NCI-H524 (cell line): Measurements from ENCODE around the gene CPTP.
"Not testable (repeated sequence)": the region's sequence is repeated elsewhere in the genome, so short reads cannot be mapped to it uniquely, and the experiment has no call there.

Experiments
- DNase-seq, 2 experiments: peaks; one replicate each; lab custom pipeline; 2025; lab: John Stamatoyannopoulos, UW

Gene CPTP

DNA sequence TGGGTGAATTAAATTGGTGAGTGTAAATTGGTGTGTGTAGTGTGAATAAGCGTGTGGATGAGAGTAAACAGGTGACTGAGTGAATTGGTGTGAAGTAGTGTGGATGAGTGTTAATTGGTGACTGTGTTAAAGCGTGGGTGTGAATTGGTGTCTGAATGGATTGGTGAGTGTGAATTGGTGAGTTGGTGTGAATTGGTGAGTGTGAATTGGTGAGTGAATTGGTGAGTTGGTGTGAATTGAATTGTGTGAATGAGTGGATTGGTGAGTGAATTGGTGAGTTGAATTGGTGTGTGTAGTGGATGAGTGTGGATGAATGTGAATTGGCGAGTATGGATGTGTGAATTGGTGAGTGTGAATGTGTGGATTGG is 42.1 kb downstream of the CPTP start:
- DNase-seq, result no peak

DNA sequence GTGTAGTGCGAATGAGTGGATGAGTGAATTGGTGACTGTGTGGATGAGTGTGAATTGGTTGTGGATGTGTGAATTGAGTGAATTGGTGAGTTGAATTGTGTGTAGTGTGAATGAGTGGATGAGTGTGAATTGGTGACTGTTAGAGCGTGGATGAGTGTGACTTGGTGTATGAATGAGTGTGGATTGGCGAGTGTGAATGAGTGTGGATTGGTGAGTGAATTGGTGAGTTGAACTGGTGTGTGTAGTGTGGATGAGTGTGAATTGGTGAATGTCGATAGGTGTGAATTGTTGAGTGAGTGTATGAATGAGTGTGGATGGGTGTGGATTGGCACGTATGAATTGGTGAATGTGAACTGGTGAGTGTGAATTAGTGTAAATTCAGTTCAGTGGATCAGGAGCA is 42.7 kb downstream of the CPTP start:
- DNase-seq, result no peak

DNA sequence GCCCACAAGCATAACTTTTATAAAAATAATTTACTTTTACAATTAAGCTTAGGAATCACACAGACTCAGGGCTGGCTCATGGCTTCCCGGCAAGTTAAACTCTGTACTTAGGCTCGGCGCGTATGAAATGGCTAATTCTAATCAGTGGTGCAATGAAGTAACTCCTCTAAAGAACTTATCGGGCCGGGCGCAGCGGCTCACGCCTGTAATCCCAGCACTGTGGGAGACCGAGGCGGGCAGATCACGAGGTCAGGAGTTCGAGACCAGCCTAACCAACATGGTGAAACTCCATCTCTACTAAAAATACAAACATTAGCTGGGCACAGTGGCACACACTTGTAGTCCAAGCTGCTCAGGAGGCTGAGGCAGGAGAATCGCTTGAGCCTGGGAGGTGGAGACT is 45.5 kb downstream of the CPTP start:
- DNase-seq, result not testable (repeated sequence)

DNA sequence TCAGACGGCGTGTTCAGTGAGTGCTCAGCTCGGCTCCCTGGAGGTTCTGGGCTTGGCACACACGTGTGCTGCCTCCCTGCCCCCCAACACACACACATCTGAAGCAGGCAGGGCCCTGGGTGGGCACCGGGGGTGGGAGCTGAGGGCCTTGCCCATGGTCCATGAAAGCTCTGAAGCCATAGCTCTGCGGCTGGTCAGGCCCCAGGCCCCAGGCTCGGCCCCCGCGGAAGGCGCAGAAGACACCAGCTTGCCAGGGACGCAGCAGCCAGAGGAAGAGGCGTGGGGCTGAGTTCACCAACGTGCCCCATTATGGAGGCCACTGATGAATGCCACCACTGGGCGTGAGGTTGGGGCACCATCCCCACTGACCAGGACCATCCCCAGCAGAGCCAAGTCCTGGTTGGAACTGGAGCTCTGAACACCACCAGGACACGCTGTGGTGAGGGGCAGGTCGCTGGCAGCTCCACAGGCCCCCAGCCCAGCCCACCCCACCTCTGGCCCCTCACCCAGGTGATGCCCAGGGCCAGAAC is 46.2 kb downstream of the CPTP start:
- DNase-seq, result no peak

GRCh38 chr1:1371364-1371745 is 46.8 kb downstream of the CPTP start:
- no peak for DNase-seq

DNA sequence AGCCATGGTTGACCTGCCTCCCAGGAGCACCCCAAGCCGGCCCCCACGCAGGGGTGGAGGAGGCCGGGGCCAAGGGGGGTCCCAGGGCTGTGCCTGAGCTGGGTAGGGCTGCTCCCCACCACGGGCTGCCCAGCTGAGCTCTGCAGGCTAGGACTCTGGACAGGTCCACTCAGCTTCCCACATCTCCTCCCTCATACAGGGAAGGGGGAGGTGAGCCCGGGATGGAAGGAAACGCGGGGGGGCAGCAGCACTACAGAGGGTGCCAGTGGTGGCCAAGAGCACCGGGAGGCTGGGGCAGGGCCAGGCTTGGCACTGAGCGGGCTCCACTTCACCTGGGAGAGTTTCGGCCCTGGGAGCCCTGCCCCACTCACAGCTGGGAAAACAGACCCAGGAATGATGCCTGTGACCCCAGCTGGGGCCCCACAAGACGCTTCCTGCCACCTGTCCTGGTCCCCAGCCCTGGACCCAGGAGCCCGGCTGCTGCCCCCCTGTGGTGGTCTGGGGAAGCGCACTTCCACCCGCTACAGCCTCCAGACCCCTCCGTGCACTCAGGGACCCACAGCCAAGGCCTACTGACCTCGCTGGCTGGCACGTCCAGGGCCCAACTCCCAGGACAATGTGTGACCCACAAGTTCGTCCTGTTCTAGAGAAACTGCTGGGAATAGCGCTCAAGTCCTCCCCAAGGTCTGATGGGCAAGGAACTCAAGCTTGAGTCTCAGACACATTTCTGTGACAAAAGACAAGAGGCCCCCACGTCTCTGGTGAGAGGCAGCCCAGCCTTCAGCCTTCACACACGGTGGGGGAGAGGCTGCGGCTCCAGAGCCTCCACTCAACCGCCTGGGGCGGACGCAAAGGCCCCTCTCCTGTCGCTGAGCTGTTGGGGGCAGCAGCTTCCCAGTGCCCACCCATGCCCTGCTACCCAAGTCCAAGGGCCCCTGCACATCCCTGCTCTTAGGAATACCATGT is 47.4 kb downstream of the CPTP start:
- peak in 1 of 2 experiments; percentile 40 for DNase-seq

GRCh38 chr1:1373051-1373814 is 48.6 kb downstream of the CPTP start:
- no peak for DNase-seq

- DNase-seq, result no peak
Measured at GRCh38 chr1:1373815-1374588, 49.4 kb downstream of the CPTP start.

- DNase-seq, result no peak
Measured at GRCh38 chr1:1374589-1374928, 50.0 kb downstream of the CPTP start.

DNA sequence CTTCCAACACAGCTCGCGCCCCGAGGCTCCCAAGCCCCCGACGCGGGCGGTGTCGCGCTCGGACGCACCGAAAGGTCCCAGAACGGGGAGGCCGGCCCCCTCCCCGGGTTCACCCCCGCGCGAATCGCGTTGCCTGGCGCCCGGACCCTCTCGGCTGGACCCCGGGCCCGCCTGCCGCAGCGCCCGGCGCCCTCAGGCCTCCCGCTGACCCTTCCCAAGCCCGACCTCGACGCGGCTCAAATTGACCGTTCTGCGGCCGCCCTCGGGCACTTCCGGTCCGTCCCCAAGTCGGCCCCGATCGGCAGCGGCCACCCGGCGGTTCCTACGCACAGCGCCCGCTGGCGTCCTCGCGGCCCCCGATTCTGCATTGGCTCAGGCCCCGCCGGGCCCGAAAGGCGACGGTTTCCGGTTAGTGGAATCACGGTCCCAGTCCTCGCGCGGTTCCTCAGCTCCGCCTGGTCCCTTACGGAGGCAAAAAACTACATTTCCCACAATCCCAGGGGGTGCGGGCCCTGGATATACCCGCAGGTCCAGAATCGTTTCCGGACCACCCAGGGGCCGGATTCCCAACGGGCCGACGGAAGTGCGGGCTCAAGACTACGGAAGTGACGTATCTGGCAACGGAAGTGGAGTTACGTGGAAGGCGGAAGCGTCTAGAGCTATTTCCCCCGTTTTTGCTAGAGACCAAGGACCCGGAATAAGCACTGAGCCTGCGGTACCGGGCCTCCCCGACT is 50.5 kb downstream of the CPTP start, which contains the start of gene AURKAIP1:
TSS of gene AURKAIP1 (minus strand) at position 279 of the 734 bp plus-strand sequence. CDS start 451 bp downstream, outside the sequence.
- DNase-seq, result peak; percentile 97 to 99

DNA sequence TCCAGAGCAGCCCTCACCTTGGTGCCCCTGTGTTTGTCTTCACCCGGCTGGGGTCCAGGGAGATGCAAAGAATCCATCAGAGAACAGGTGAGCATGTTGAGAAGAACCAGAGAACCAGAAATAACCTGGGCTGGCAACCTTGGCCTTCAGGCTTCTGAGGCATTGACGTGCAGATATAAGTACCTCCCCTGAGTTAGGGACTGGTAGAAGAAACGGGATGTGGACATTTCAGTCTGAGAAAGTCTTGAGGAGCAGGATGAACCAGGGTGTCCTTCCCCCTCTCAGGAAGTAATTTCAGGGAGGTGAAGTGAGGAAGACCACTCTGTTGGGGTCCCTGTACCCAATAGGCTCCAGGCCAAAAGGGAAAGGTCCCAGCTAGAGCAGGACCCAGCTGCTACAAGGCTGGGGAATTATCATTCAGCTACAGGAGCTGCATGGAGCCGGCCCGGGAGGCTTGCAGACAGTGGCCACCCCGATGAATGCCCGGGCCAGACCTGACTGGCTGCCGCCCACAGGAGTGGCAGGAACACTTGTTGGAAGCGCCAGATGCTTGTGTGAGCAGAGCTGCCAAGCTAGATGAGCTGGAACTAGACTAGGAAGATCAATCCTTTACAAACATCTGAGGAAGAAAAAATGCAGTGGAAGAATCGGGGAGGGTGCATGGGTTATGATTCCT is 52.1 kb downstream of the CPTP start:
- no peak for DNase-seq

GRCh38 chr1:1377540-1378205 is 53.1 kb downstream of the CPTP start:
- no peak for DNase-seq
